ENCODE results near the gene TMEM151B.
"Not testable (repeated sequence)": the region's sequence is repeated elsewhere in the genome, so short reads cannot be mapped to it uniquely, and the experiment has no call there.

TMEM151B gene

GRCh38 chr6:44315951-44316350 is 45.7 kb downstream of the TMEM151B start:
- CTCF ChIA-PET = interaction anchor here (4.1 to 7.6 kb wide), 2 partner anchors 15 to 22 kb away, joined by 45 to 148 read pairs; no protein-coding TSS in a partner anchor
- no peak for DNase-seq (ENCODE audit: low read depth, low spot score)
- no peak for TF ChIP-seq CTCF (IDR thresholded peaks at IDR 0.05; ENCODE audit: insufficient read depth, low read length, missing control alignments)
- POLR2A ChIA-PET = no interaction called here
- H3K4me3 ChIP-seq (ENCODE audit: low read depth, low read length) = no peak overlapping the region

- DNase-seq (ENCODE audit: low read depth, low spot score) = no peak
- CTCF ChIA-PET = no interaction called here
- no peak for TF ChIP-seq CTCF (IDR thresholded peaks at IDR 0.05; ENCODE audit: insufficient read depth, low read length, missing control alignments)
- H3K4me3 ChIP-seq (ENCODE audit: low read depth, low read length) = no peak overlapping the region
- POLR2A ChIA-PET = no interaction called here
These were observed 46.2 kb downstream of the TMEM151B start for GRCh38 chr6:44316481-44316880.

- POLR2A ChIA-PET; DNase-seq (ENCODE audit: low read depth, low spot score); CTCF ChIA-PET; H3K4me3 ChIP-seq (ENCODE audit: low read depth, low read length): not testable (repeated sequence)
These were observed 46.9 kb downstream of the TMEM151B start for GRCh38 chr6:44317136-44317631.

GRCh38 chr6:44321210-44321609 is 51.0 kb downstream of the TMEM151B start:
- TF ChIP-seq CTCF (IDR thresholded peaks at IDR 0.05; ENCODE audit: insufficient read depth, low read length, missing control alignments) = no peak
- POLR2A ChIA-PET = interaction anchor here (0.7 kb wide), 1 partner anchor 18 kb away, joined by 3 read pairs; no protein-coding TSS in a partner anchor
- DNase-seq (ENCODE audit: low read depth, low spot score) = no peak
- no peak overlapping the region for H3K4me3 ChIP-seq (ENCODE audit: low read depth, low read length)
- CTCF ChIA-PET = interaction anchor here (0.8 to 6.6 kb wide), 5 partner anchors 8 to 18 kb away, joined by 3 to 63 read pairs (median 4); partner anchors contain the start of gene AARS2

GRCh38 chr6:44327096-44327495 is 56.8 kb downstream of the TMEM151B start:
- POLR2A ChIA-PET = no interaction called here
- DNase-seq (ENCODE audit: low read depth, low spot score) = no peak
- TF ChIP-seq CTCF (IDR thresholded peaks at IDR 0.05; ENCODE audit: insufficient read depth, low read length, missing control alignments) = no peak
- no peak overlapping the region for H3K4me3 ChIP-seq (ENCODE audit: low read depth, low read length)
- CTCF ChIA-PET = interaction anchor here (1.2 to 6.6 kb wide), 4 partner anchors 12 to 59 kb away, joined by 5 to 63 read pairs (median 12); partner anchors contain the start of gene AARS2

- no peak overlapping the region for H3K4me3 ChIP-seq (ENCODE audit: low read depth, low read length)
- ChIA-PET POLR2A (no interaction called here), CTCF (interaction anchor here (1.2 to 6.6 kb wide), 3 partner anchors 11 to 23 kb away, joined by 5 to 63 read pairs (median 19); partner anchors contain the start of gene AARS2)
- no peak for DNase-seq (ENCODE audit: low read depth, low spot score)
- TF ChIP-seq CTCF (IDR thresholded peaks at IDR 0.05; ENCODE audit: insufficient read depth, low read length, missing control alignments) = no peak
These were observed 57.5 kb downstream of the TMEM151B start for GRCh38 chr6:44327760-44328159.

GRCh38 chr6:44328203-44328602 is 58.0 kb downstream of the TMEM151B start:
- DNase-seq (ENCODE audit: low read depth, low spot score); POLR2A ChIA-PET; H3K4me3 ChIP-seq (ENCODE audit: low read depth, low read length): not testable (repeated sequence)
- CTCF ChIA-PET = interaction anchor here (1.2 to 3.5 kb wide), 2 partner anchors 11 to 155 kb away, joined by 4 to 19 read pairs; no protein-coding TSS in a partner anchor
